Fibroblast of lung (primary cell): Measurements from ENCODE around the gene U2AF1L4. TPM values are rescaled to one million over a fixed set of nuclear protein-coding genes. Genes with fewer than 3 reads are reported as not detected.

Experiments used
- DNase-seq, 2 donors: peaks; one replicate each; pipeline versions ENCODE4 v3.0.0 to v3.0.0-alpha.2; 2010; ENCODE audit warnings: low read depth in 2 of 2
- H2AFZ ChIP-seq: 2 replicates; pipeline ENCODE4 v1.5.1; 2012; ENCODE audit warnings: low read length, control low read depth, inconsistent platforms
- H3K27ac ChIP-seq: 2 replicates; pipeline ENCODE4 v1.5.1; 2011; ENCODE audit warnings: low read length, control low read depth; ENCODE audit not compliant: insufficient read depth
- H3K27me3 ChIP-seq: 2 replicates; pipeline ENCODE4 v1.5.1; 2011; ENCODE audit warnings: mild to moderate bottlenecking, low read length; ENCODE audit not compliant: control insufficient read depth, insufficient read depth
- H3K36me3 ChIP-seq: 2 replicates; pipeline ENCODE4 v1.5.1; 2011; ENCODE audit warnings: low read length; ENCODE audit not compliant: control insufficient read depth, insufficient read depth
- H3K4me1 ChIP-seq: 2 replicates; pipeline ENCODE4 v1.5.1; 2011; ENCODE audit warnings: low read length; ENCODE audit not compliant: control insufficient read depth, insufficient read depth; ENCODE audit errors: extremely low read depth
- H3K4me2 ChIP-seq: 2 replicates; pipeline ENCODE4 v1.5.1; 2011; ENCODE audit warnings: low read length, control low read depth; ENCODE audit not compliant: insufficient read depth; ENCODE audit errors: extremely low read depth
- H3K4me3 ChIP-seq, 4 experiments: fragments of 200-600 bp in 1 of 4; sonication (generic) in 1 of 4; replicated peaks in 1 of 4; 2 replicates each; pipeline ENCODE4 v1.5.1; 2011 to 2016; ENCODE audit warnings: low read length in 4 of 4, low read depth in 3 of 4, mild to moderate bottlenecking in 3 of 4, control low read depth in 2 of 4, inconsistent platforms in 1 of 4, mixed read lengths in 1 of 4; ENCODE audit not compliant: insufficient read depth in 1 of 4; ENCODE audit errors: control extremely low read depth in 1 of 4
- H3K79me2 ChIP-seq: 2 replicates; pipeline ENCODE4 v1.5.1; 2012; ENCODE audit warnings: mild to moderate bottlenecking, low read length, inconsistent platforms; ENCODE audit not compliant: control insufficient read depth, insufficient read depth
- H3K9ac ChIP-seq: 2 replicates; pipeline ENCODE4 v1.5.1; 2011; ENCODE audit warnings: mild to moderate bottlenecking, low read length, control low read depth; ENCODE audit not compliant: insufficient read depth
- H3K9me3 ChIP-seq: 2 replicates; pipeline ENCODE4 v1.5.1; 2012; ENCODE audit warnings: low read depth, low read length; ENCODE audit not compliant: control insufficient read depth, insufficient read depth
- H4K20me1 ChIP-seq: 2 replicates; pipeline ENCODE4 v1.5.1; 2011; ENCODE audit warnings: low read length; ENCODE audit not compliant: control insufficient read depth, insufficient read depth; ENCODE audit errors: extremely low read depth
- CTCF ChIP-seq, 2 donors: IDR thresholded peaks in 1 of 2; conservative IDR thresholded peaks in 1 of 2; 1 replicate in 1 of 2; 2 replicates in 1 of 2; pipeline ENCODE4 v1.5.1; 2011 to 2012; ENCODE audit warnings: low read length in 2 of 2, control low read depth in 1 of 2, inconsistent platforms in 1 of 2, low read depth in 1 of 2, mild to moderate bottlenecking in 1 of 2
- EZH2 ChIP-seq: IDR thresholded peaks from 2 replicates; pipeline ENCODE4 v1.5.1; 2012; ENCODE audit warnings: low read length, control low read depth, mild to moderate bottlenecking; ENCODE audit errors: missing control alignments
- polyA plus RNA-seq, 2 donors: library from polyadenylated mRNA; depleted of rRNA in 1 of 2; stranded (reverse) in 1 of 2; unstranded in 1 of 2; fragments of >200 nt; gene quantifications; 2 replicates each; pipeline ENCODE4 v1.2.1, GENCODE V29; 2011 to 2012; ENCODE audit warnings: missing spikeins in 1 of 2
- total RNA-seq: library from RNA; depleted of rRNA; stranded (reverse); fragments of >200 nt; gene quantifications from 2 replicates; pipeline ENCODE4 v1.2.1, GENCODE V29; 2014

The U2AF1L4 gene
- total and polyA plus RNA-seq, 2 donors (not counting 1 experiment from before 2014, with no cell fraction given), result 9.1 to 11.9 TPM

DNA sequence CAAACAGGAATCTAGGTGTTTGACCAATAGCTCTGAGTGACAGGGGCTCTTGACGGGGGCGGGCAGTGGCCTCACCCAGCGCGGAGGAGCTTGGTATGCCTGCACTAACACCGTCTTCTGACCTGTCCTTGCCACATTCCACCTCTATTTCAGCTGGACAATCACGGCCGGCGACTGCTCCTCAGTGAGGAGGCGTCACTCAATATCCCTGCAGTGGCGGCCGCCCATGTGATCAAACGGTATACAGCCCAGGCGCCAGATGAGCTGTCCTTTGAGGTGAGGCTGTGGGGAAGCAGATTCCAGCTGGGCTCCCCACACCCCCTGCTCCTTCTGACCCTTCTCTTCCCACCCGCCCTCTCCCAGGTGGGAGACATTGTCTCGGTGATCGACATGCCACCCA, 34.8 kb upstream of the U2AF1L4 start:
- Histone ChIP-seq H3K36me3 (peaks cover 9% of the 10 kb centered on the region), H3K27me3 (no peaks in the 10 kb centered on the region), H4K20me1 (no peaks in the 10 kb centered on the region), H3K79me2 (peaks cover 3% of the 10 kb centered on the region), H3K4me2 (no peak overlapping the region), H2AFZ (no peak overlapping the region), H3K9ac (no peak overlapping the region), H3K4me1 (peaks cover 4% of the 10 kb centered on the region), H3K9me3 (no peaks in the 10 kb centered on the region), H3K27ac (no peak overlapping the region), H3K4me3 (no peak overlapping the region)
- DNase-seq, result no peak
- TF ChIP-seq EZH2, result no peak
- TF ChIP-seq CTCF (conservative IDR thresholded peaks at IDR 0.05 in 1 of 2, IDR thresholded peaks at IDR 0.05 in 1 of 2; ENCODE audit: low read depth in 1 of 2, low read length in 2 of 2), result no peak

DNA sequence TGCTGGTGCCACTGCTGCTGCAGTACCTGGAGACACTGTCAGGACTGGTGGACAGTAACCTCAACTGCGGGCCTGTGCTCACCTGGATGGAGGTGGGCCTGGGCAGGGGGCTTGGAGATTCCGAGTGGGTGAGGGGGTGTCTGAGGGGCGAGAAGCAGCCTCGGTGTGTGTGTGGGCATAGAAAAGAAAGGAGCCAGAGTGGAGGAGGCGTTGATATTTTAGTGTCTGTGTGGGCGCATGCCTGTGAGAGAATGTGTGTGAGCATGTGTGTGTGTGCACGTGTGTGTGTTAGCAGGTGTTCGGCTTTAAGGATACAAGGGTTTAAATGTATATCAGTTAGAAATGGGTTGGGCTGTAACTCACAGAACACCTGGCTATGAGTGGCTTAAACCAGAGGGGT, 33.8 kb upstream of the U2AF1L4 start:
- DNase-seq, result no peak
- Histone ChIP-seq H3K4me3 (no peak overlapping the region), H3K27me3 (no peaks in the 10 kb centered on the region)

GRCh38 chr19:35777961-35778360, 32.7 kb upstream of the U2AF1L4 start:
- Histone ChIP-seq H3K9me3 (no peaks in the 10 kb centered on the region), H3K9ac (no peak overlapping the region), H3K79me2 (peaks cover 3% of the 10 kb centered on the region), H3K36me3 (peaks cover 6% of the 10 kb centered on the region), H4K20me1 (no peaks in the 10 kb centered on the region), H3K4me3 (no peak overlapping the region), H3K27me3 (no peaks in the 10 kb centered on the region), H3K27ac (no peak overlapping the region), H2AFZ (no peak overlapping the region), H3K4me1 (peaks cover 4% of the 10 kb centered on the region), H3K4me2 (no peak overlapping the region)
- DNase-seq, result no peak
- TF ChIP-seq EZH2 (no peak), CTCF (conservative IDR thresholded peaks at IDR 0.05 in 1 of 2, IDR thresholded peaks at IDR 0.05 in 1 of 2; ENCODE audit: low read depth in 1 of 2, low read length in 2 of 2) (no peak)

More for the DNA sequence above, 33.8 kb upstream of the U2AF1L4 start:
- TF ChIP-seq EZH2 (no peak), CTCF (conservative IDR thresholded peaks at IDR 0.05 in 1 of 2, IDR thresholded peaks at IDR 0.05 in 1 of 2; ENCODE audit: low read depth in 1 of 2, low read length in 2 of 2) (no peak)
- Histone ChIP-seq H3K4me1 (peaks cover 4% of the 10 kb centered on the region), H3K9me3 (no peaks in the 10 kb centered on the region), H3K4me2 (no peak overlapping the region), H2AFZ (no peak overlapping the region), H3K36me3 (peaks cover 7% of the 10 kb centered on the region), H3K9ac (no peak overlapping the region), H3K27ac (no peak overlapping the region), H3K79me2 (peaks cover 3% of the 10 kb centered on the region), H4K20me1 (no peaks in the 10 kb centered on the region)
